Measurements from ENCODE around the gene RBFOX2.
"Not testable (repeated sequence)": the region's sequence is repeated elsewhere in the genome, so short reads cannot be mapped to it uniquely, and the experiment has no call there.

RBFOX2 gene

DNA sequence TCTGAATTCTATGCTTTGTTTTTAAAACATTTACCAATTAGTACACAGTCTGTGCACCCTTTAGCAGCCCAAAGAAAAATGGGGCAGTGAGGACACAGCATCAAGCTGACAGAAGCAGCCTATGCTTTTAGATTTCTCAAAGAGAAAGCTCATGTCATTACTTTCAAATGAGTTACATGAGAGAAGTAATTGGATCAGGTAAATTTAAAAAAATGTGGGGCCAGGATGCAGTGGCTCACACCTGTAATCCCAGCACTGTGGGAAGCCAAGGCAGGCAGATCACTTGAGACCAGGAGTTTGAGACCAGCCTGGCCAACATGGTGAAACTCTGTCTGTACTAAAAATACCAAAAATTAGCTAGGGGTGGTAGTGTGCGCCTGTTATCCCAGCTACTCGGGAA, 253.3 kb downstream of the RBFOX2 start:
- no peak for DNase-seq (ENCODE audit: low spot score)

DNA sequence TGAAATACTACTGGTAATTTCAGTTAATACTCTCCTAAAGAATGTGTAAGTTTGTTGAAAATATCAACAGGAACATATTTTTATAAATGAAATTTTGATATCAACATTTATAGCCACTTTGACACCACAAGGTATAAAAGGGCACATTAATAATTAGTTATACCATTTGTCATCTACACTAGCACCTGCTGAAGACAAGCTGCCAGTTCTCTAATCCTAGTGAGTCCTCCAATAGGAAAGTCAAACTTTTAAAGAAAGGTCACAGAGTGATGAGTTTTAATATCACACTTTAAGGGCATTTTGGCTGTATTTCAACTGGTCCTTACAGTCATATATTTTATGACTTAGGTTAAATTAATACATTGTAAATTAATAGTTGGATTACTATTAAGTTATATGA, 258.6 kb downstream of the RBFOX2 start:
- DNase-seq (ENCODE audit: low spot score), result no peak

DNA sequence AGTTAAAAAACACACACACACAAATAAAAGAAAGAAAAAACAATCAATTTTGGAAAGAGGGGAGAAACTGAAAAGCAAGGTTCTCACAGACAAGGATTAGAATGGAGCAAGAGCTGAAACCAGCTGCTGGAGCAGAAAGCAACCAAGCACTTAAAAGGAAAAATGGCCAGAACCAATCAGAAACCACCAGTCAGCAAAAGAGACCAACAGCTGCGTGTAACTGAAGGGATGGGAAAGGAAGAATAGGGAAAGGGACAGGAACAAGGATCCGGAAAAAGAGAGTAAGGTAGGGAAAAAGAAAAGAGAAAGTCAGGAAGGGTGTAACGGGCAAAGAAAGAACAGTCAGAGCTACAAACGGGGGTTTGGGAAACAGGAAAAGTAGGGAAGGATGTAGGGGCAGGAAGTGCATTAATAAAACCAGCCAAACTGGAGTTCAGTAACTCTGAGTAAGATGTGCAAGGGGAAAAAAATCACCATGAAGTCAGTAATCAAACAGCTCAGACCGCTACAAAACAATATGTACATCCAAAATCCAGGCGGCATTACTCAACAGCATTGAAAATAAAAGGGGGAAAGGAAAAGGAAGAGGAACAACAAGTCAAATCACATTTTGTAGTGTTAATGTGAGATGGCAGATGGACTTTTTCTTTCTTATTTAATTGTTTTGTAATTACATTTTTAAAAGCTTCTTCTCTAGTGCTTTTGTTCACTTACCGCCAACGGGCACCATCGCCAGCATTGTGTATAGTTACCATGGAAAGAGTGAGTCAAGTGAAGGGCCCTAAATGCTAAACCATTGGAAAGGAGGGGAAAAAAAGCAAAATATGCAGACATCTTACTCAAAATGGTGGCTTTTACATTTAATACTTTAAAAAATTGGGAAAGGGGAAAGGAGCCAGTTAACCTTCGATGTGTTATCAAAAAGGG, 261.7 kb downstream of the RBFOX2 start:
- DNase-seq (ENCODE audit: low spot score), result peak; percentile 27

DNA sequence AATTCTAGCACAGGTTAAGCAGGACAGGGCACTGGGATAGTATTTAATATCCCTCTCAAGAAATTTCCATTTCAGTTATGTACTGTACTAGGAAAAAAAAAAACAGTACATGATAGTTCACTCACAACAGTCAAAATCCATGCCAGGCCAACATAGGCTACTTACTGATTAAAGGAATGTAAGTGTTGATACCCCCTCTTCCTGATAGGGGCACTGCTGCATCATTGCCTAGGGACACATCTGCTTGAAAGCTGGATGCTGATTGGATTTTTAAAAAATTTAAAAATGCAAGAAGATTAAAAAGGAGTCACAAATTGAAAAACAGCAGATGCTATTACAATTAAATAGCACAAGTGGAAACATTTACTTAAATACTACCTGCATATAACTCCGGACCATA, 267.6 kb downstream of the RBFOX2 start:
- peak; percentile 35 for DNase-seq (ENCODE audit: low spot score)

DNA sequence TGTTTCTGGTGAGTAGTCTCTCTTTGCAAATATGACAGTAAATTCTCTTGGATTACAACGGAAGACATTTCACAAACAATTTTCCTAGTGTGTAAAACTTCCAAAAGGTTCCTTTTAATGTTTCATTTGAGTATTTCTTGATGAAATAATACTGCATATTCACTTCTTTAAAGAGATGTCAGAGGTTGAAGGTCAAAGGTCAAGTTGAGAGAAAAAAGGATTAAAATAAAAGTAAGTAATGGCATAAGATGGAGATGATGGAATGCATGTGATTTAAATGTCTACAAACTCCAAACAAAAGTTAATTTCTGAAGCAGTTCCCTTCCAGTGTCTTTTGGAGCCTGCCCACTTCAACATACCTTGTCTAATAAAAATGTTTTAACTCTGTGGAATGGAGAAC, 270.2 kb downstream of the RBFOX2 start:
- DNase-seq (ENCODE audit: low spot score), result no peak

DNA sequence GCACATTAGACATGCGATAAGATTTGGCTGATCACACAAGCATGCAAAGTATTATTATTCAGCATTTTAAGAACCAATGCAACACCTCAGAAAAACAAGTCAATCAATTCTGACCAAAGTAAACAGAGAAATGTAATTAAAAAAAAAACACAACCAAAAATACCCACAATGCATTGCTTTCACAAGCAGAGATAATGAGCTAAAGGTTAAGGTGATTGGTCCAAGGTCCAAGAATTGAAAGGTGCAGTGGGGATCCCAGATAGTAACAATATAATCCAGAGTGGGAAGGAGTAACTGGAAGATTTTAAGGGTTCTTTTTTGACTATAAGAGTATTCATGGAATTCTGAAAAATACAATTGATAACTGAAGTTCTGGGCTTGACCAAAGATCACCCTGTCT, 271.9 kb downstream of the RBFOX2 start:
- DNase-seq (ENCODE audit: low spot score), result no peak

DNA sequence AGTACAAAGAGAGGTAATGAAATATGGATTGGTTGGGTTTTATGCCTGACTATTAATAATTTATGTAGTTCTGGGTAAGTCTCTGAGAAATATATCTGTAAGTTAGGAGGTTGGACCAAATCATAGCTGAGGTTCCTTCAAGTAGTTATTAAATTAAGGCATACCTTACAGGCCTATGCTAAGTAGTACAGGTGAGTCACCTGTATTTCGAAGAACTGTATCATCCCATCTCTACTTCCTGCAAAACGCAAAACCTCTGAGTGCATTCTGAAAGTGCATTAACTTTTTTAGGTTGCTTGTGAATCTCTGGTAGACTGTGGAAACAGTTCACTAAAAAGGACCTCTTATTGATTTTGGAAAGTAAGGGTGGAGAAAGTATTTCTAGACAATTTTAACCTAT, 273.9 kb downstream of the RBFOX2 start:
- no peak for DNase-seq (ENCODE audit: low spot score)

DNA sequence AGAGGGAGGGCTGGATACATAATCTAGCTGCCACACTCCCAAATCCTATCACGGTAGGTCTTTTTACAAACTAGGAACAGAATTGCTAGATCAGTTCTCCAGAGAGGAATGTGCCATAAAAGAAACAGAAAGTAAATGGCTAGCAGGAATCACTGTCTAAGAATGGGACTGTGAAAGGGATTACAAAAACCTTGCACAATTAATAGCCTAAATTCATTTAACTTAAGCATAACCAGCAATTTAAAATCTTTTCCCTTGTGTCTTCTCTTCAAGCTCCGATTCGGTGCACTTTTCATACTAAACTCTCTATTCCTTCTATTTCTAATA, 275.8 kb downstream of the RBFOX2 start:
- DNase-seq (ENCODE audit: low spot score), result no peak

DNA sequence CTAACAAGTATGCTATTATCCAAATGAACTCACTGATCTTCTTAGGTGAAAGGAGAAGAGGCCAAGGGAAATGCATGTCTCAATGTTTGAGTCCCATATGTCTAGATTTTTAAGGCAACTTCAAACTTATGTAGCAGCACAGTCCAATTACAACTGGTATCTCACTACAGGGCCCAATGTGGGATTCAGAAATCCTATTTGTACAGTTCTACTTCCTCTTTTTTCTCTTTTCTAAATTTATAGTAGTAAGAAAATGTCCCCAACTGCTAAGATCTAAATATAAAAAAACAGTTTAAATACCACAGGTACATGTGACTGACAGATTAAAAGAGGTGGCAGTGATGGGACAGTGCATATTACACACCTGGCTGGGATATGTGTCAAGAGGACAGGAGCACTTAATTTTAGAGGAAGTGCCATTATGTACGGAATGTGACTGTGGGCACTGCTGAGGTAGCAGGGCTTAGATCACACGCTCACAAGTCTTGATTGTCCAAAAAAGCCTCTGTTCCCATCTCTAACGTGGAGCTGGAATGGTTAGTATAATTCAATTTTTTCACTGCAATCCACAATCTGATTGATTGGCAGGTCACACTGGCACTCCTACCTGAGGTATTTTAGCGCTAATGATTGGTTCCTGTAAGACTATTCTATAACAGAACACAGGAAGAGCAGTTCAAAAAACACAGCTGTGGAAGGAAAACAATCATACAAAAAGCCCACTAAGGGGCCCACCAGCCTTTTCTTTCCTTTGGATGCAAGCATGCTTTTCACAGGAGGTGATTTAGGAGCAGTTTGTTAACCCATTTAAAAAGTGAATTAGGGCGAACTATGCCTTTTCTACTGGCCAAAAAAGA, 276.4 kb downstream of the RBFOX2 start:
- DNase-seq (ENCODE audit: low spot score), result no peak

DNA sequence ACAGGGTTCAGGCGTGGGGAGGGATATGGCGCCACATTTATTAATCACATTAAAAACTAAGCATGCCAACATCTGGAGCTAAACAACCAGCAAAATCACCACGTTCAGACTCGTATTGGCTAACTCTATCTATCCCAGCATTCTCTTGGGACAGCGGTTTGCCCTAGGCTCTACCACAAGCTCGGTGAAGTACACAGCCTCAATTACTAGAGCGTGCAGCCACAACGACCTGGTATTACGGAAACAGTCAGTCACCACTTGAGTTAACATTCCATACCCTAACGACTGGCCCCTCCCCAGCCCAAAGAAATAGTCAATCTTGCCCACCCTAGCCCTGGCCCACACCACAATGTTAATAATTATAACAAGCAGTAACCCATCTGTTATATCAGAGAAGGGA, 278.8 kb downstream of the RBFOX2 start:
- no peak for DNase-seq (ENCODE audit: low spot score)

DNA sequence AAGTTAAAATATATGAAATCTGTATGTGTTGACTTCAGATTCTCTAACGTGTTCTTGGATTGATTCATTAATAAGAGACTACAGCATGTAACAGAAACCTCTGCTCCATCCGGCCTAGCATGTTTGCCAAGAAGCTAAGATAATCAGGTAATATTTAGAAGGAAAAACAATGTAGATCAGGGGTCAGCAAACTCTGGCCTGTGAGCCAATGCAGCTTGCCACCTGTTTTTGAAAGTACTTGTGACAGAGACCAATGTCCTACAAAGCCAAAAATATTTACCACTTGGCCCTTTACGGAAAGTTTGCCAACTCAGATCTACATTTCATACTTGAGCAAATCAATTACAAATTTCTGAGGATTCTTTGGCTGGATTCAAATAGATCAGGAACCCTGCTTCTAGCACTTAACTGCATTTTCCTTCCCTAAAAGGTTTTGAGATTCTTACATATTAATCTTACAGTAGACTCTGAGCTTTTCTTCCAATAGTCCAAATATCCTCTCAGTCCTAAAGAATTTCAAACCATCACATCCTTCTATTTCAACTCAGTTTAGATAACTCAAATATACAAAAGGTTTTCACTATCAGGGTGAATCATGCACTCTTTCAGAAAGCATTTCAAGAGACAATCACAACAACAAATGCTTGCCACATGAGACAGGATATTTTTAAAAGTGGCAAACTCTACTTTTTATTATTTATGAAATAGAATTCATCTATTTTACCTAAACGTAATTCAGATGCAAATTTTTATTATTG, 281.5 kb downstream of the RBFOX2 start:
- no peak for DNase-seq (ENCODE audit: low spot score)

DNA sequence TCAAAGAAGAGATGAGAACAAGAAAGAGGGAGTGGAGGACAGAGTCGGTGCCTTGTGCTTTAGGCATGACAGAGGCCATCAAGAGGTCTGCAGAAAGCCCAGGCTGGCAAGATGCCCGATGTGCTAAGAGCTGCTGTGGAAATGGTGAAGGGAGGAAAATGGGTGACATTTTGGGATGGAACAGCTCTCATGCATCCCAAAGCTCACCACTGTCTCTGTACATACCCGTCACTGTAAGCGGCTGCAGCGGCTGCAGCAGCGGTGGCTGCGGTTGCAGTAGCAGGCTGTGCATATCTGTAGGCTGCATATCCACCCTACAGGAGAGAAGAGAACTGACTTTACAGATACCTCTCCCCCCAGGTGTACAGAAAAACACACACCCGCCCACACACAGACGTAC, 282.4 kb downstream of the RBFOX2 start:
- no peak for DNase-seq (ENCODE audit: low spot score)

DNA sequence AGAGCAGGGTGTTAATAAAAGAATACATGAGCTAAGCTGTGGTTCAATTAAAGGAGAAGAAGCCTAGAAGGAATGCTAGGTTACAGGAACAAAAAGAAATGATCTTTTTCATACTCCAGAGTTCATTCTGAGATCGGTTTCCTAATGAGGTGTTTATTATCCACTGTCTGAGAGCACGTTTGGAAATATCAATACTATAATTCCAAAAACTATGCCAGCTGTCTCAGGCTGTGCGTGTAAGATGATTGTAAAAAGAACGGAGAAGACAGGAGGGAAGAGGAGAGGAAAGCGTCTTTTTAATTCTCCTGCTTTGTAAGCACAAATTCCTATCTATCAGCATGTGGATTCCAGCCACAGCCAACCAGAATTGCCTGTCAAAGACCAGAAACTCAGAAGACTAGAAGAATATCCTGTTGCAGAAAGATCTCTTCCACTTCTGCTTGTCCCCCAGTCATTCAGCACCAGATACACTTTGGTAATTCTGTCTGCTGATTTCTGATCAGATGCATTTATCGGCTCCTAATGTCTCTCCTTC, 285.2 kb downstream of the RBFOX2 start:
- DNase-seq (ENCODE audit: low spot score), result no peak

DNA sequence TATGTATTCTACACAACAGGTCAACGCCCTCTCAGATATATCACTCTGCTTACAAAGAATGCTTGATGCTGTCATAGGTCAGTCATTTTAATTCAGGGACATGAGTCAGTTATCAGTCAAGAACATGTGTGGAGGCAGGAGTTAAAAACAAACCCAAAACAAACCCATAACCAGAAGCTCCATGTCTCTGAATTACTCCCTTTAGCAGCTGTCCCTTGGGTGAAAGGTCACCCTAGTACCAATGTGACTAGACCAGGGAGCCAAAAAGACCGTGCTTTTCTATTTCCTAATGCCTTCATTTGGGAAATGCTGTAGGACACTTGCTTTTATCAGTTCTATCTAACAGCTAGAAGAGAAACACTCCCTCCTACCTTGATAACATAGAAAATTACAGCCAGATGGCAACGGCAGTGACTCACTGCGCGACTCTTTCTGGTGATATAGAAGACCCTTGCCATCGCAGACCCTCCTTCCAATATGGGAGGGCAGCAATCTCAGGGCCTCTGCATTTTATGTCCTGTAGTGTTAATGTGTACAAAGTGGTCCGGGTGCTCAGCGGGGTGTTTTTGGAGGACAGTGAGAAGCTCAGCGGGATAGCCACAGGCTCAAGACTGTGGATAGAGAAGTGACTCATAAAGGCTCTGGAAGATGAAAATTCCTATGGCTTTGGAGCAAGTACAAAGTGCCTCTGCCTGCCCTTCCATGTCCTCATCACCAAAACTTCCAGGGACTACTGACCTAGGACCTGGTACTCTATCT, 286.1 kb downstream of the RBFOX2 start:
- no peak for DNase-seq (ENCODE audit: low spot score)

DNA sequence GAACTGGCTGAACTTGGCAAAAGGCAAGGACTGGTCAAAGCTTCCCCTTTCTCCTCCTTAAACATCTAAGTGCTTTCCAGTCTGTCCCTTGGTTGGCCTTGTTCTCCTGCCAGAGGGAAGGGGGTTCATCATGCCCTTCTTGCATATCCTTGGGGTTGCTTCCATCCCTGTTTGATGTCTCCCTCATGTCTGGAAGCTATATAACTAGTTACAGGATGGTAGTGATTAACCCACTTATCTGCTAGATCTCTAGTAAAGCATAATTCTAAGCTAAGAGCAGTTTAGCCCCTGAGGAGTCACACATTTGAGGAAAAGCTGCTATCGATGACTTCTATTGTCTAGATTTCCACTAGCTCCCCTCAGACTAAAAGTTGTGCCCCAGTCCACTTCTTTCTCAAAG, 288.0 kb downstream of the RBFOX2 start:
- no peak for DNase-seq (ENCODE audit: low spot score)

DNA sequence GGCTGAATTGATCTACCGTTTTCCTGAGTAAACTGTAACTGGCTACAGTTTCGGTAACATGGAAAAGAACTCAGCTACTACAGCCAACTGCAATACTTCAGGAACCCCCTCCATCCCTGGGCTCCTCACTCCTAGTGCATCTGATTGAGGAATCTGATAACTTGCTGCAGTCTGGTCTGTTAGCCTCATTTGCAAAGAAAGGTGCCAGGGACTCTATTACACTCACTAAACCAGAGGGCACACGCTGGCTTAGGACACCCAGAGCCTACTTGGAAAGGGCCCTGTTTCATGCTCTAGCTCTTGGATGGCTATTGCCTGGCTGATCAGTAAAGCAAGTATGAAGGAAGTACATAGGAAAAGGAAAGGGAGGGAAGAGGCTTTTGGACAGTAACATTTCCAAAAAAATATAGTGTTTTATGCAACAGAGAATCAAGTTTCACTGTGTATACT, 288.7 kb downstream of the RBFOX2 start:
- DNase-seq (ENCODE audit: low spot score), result no peak

DNA sequence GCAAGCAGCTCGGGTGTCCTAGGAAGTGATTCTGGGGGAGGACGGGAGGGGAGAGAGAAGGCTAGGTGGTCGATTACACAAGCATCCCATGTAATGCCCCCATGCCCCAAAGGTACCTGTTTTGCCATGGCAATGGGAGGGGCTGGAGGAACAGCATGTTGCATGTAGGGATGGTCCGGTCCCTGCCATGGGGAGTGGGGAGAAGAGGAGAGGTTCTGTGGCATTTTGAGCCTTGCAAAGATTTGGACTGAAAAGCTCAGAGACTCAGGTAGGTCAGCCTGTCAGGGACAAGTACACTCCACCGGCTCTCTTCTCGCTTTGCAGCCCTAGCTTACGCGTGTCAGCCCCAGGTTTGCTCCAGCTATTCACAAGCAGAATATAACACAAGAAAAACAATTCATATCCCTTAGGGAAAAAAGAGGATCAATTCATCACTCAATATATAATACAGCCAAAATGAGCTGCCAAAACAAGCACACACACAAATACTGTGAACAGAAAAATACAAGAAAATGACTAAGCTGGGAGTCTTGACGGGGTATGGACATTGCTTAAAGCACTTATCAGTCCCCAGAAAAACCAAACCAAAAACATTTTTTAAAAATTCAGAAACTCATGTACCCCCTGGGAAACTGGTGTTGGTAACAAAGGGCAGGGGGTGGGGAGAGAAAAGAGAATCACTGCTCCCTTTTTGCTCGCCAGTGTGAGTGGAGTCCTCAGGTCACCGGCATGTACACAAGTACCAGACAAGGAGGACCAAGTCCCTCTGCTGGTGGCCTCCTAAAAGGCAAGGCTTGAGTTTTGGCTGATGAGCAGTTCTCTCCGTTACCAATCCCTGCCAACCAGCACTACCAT, 289.3 kb downstream of the RBFOX2 start:
- DNase-seq (ENCODE audit: low spot score), result peak; percentile 23

DNA sequence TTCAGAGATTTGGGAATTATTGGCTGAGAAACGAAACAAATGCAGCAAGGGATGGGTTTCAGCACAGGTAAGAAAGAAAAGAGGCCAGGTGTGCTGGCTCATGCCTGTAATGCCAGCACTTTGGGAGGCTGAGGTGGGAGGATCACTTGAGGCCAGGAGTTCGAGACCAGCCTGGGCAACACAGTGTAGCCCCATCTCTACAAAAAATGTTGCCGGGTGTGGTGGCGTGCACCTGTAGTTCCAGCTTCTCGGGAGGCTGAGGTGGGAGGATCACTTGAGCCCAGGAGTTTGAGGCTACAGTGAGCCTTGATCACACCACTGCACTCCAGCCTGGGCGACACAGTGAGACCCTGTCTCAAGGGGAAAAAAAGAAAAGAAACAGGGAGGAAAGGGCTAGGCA, 290.7 kb downstream of the RBFOX2 start:
- not testable (repeated sequence) for DNase-seq (ENCODE audit: low spot score)

DNA sequence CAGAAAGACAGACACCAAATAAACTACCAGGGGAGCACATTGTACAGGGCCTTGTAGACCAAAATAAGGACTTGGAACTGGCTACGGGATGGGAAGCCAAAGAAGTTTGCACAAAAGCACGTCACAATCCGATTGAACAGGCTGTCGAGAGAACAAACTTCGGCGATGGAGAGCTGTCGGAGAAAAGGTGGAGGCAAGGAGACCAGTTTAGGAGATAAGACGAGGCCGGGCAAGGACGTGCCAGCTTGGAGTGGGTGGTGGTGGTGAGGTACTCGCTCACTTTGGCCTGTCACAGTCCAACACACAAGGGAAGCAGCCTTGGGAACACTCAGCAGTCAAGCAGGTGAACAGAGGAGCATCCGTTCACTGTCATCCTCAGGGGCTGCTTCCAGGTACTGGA, 291.9 kb downstream of the RBFOX2 start:
- no peak for DNase-seq (ENCODE audit: low spot score)

DNA sequence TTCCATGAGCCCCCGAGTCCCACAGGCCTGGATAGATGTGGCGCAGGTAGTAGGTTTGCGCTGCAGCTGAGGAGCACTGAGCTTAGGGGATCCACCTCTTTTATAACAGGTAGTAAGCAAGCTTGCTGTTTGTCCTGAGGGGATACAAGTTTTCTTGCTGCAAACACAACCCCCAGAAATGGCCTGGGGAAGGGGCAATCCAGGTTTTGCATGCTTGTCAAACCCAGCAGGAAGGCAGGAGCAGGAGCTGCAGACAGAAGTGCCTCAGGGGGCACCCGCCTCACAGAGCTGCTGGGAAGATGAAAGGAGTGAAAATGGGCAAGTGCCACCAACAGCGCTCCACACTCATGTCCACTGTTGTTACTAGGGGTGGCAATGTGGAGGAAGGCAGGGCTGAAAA, 292.5 kb downstream of the RBFOX2 start:
- DNase-seq (ENCODE audit: low spot score), result no peak

DNA sequence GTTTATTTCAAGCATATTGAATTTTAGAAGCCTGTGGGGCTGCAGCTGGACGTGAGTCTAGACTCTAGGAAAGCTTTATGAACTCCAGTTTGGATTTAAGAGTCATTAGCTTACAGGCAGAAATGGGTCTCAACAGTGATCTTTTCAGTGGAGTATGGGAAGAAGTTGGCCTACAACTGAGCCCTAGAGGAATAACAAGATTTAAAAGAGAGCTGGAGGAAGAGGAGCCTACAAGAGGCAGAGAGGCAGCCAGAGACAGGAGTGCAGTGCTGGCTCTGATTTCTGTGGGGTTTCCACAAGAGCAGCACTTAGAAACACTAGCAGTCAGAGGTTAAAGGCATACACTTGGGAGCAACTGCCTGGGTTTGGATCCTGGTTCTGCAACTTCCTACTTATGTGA, 293.1 kb downstream of the RBFOX2 start:
- no peak for DNase-seq (ENCODE audit: low spot score)
